Skeletal muscle satellite cell (primary cell): Measurements from ENCODE around the gene POLR3C. TPM values are rescaled to one million over a fixed set of nuclear protein-coding genes. Genes with fewer than 3 reads are reported as not detected.

Experiments
- H3K27me3 ChIP-seq: 2 replicates; pipeline ENCODE4 v1.7.0; 2013; ENCODE audit warnings: low read length; ENCODE audit not compliant: control insufficient read depth, insufficient read depth
- H3K36me3 ChIP-seq: 2 replicates; pipeline ENCODE4 v1.7.0; 2013; ENCODE audit warnings: mild to moderate bottlenecking, control low read depth, low read length; ENCODE audit not compliant: insufficient read depth
- H3K4me1 ChIP-seq: 2 replicates; pipeline ENCODE4 v1.7.0; 2013; ENCODE audit warnings: low read length; ENCODE audit not compliant: control insufficient read depth, insufficient read depth
- H3K4me2 ChIP-seq: 2 replicates; pipeline ENCODE4 v1.7.0; 2013; ENCODE audit warnings: mild to moderate bottlenecking, low read length
- H3K4me3 ChIP-seq: 2 replicates; pipeline ENCODE4 v1.7.0; 2013; ENCODE audit warnings: low read length
- H3K9ac ChIP-seq: 2 replicates; pipeline ENCODE4 v1.7.0; 2013; ENCODE audit warnings: mild to moderate bottlenecking, low read depth, low read length, moderate library complexity
- H3K9me3 ChIP-seq: replicated peaks from 2 replicates; pipeline ENCODE4 v1.7.0; 2013; ENCODE audit warnings: mild to moderate bottlenecking, control low read depth, low read length
- small RNA-seq: library from RNA; depleted of rRNA; stranded (forward); fragments of <200 nt; gene quantifications from one replicate; pipeline ENCODE3, GENCODE V24; 2012

POLR3C gene

GRCh38 chr1:145893306-145894055 lies 69.5 kb downstream of the POLR3C start:
- peaks cover 33% of the 10 kb centered on the region for H3K4me1 ChIP-seq
- no peak overlapping the region for H3K4me3 ChIP-seq
- H3K27me3 ChIP-seq, result no peaks in the 10 kb centered on the region
- peaks cover 46% of the 10 kb centered on the region for H3K36me3 ChIP-seq
- H3K9ac ChIP-seq, result peak overlapping the region; percentile 77
- no peak overlapping the region for H3K4me2 ChIP-seq
- no peaks in the 10 kb centered on the region for H3K9me3 ChIP-seq

Small RNA genes within 50 kb of the gene (small RNA-seq; reads per million reads assigned to genes)
- gene MIR6736, result not detected
